Fibroblast of skin of scalp (primary cell): ENCODE data around the gene DAGLB. TPM values are rescaled to one million over a fixed set of nuclear protein-coding genes. Genes with fewer than 3 reads are reported as not detected.
"Not testable (repeated sequence)": the region's sequence is repeated elsewhere in the genome, so short reads cannot be mapped to it uniquely, and the experiment has no call there.

ENCODE experiments used
- DNase-seq: peaks from one replicate; pipeline ENCODE4 v3.0.0-alpha.2; 2013
- polyA plus RNA-seq, 2 experiments: library from polyadenylated mRNA; unstranded; fragments of 120-200 nt; gene quantifications; one replicate each; pipeline ENCODE4 v1.2.1, GENCODE V29; 2013; ENCODE audit not compliant: insufficient read length in 2 of 2

DAGLB gene, protein sequence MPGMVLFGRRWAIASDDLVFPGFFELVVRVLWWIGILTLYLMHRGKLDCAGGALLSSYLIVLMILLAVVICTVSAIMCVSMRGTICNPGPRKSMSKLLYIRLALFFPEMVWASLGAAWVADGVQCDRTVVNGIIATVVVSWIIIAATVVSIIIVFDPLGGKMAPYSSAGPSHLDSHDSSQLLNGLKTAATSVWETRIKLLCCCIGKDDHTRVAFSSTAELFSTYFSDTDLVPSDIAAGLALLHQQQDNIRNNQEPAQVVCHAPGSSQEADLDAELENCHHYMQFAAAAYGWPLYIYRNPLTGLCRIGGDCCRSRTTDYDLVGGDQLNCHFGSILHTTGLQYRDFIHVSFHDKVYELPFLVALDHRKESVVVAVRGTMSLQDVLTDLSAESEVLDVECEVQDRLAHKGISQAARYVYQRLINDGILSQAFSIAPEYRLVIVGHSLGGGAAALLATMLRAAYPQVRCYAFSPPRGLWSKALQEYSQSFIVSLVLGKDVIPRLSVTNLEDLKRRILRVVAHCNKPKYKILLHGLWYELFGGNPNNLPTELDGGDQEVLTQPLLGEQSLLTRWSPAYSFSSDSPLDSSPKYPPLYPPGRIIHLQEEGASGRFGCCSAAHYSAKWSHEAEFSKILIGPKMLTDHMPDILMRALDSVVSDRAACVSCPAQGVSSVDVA
- 12.5 TPM for polyA plus RNA-seq (2013, experiment 1 of 2; ENCODE audit: insufficient read length)
- 11.7 TPM for polyA plus RNA-seq (2013, experiment 2 of 2; ENCODE audit: insufficient read length)

GRCh38 chr7:6447581-6448199, at the start of gene DAGLB:
Gene DAGLB (minus strand): TSS chr7:6447954. CDS start chr7:6447842, 112 bp downstream.
- DNase-seq, result peak; percentile 91

GRCh38 chr7:6497637-6497905, 49.8 kb upstream of the DAGLB start:
- no peak for DNase-seq

DNA sequence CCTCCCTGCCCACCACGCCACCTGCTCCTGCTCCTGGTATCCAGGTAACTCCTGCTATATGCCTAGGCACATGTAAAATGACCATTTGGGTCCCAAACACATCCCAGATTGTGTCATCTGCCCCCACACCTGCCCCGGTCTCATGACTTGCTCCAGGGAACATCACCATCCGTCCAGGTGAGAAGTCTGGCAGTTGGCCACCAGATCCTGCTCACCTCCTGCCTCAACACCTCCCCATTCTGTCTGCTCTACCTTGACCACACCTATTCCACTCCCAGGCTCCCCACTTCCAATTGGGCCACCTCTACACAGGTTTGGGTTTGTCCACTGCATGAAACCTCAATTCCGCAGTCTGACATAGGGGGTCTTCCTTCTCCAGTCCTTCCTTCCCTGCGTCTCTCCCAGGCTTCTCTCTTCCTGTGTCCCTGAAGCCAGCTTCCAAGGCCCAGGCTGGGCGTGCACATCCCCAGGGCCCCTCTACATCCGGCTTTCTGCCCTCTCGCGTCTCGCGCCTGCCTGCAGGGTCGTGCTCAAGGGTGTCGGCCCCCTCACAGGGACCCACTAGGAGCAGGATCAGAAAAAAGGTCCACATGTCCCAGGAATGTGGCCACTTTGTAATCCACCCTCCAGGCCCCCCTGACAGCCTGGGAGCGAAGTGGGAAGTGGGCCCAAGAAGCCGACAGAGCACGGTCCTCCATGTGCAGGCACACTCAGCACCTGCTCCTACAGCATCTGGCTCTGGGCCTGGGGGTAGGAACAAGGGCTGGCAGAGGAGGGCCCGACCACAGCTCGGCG, 49.3 kb upstream of the DAGLB start:
- DNase-seq, result no peak

- no peak for DNase-seq
Observed at GRCh38 chr7:6495597-6496262, 48.0 kb upstream of the DAGLB start.

- DNase-seq, result no peak
Observed at GRCh38 chr7:6494365-6494764, 46.6 kb upstream of the DAGLB start.

DNA sequence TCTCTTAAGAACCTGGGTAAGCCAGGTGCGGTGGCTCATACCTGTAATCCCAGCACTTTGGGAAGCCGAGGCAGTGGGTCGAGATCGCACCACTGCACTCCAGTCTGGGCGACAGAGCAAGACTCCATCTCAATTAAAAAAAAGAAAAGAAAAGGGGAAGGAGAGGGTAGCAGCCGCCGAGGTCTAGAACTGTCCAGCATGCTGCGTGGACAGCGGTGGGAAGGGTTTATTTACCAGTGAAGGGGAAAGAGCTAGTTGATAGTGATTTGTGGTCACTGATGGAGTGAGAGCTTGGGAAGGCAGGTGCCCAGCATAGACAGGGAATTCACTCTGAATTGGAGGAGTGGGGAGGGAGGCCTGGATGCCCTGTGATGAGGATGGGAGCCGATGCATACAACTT, 43.4 kb upstream of the DAGLB start:
- DNase-seq, result no peak

- DNase-seq, result no peak
Observed at GRCh38 chr7:6489612-6490011, 41.9 kb upstream of the DAGLB start.

DNA sequence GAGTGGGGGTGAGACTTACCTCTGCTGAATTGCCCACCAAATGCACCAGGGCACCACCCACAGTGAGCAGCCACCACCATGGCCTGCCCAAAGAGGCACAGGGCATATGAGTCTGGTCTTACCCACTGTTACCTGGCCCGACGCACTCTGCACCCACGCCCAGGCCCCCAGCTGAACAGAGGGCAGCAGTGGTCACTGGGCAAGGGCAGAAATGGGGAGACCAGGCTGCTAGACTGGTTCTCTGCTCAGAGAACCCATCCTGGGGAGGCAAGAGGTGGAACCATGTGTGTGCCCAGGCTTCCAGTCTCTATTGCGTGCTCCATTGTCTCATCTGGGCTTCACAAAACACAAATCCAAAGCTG, 39.4 kb upstream of the DAGLB start:
- no peak for DNase-seq

DNA sequence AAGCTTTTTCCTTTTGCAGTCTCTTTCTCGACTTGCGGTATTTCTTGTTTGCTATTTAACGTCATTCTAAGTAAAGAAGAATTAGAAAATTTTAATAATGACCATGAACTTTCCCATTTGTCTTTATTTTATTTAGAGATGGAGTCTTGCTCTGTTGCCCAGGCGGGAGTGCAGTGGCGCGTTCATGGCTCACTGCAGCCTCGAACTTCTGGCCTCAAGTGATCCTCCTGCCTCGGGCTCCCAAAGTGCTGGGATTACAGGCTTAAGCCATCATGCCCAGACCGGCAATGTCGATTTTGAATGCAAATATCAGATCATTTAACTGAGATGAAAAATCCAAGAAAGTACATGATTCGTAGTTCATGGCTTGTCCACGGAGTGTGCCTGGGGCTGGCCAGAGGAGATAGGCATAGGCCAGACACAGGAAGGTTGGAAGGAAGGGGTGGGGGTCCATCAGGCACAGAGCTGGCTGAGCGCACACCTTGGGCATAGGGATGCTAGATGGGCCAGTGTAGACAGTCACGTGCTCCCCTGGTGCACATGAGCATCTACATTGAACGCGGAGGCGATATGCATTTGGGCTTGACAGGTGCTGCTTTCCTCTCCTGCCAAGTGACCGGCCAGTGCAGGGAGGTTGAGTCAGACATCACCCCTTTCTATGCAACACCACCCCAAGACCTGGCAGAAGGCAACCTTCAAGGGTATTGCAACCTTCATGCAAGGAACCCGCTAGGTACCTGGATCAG, 38.9 kb upstream of the DAGLB start:
- no peak for DNase-seq

DNA sequence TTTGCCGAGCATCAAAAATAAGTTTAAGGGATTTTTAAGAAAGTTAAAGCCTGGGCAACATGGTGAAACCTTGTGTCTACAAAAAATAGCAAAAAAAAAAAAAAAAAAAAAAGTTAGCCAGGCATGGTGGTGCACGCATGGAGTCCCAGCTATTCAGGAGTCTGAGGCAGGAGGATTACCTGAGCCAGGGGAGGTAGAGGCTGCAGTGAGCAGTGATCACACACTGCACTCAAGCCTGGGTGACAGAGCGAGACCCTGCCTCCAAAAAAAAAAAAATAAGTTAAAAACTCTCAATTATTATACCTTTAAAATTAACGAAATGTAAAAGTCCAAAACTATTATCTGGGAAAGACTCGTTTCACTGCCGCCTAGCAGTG, 35.0 kb upstream of the DAGLB start:
- DNase-seq, result no peak

DNA sequence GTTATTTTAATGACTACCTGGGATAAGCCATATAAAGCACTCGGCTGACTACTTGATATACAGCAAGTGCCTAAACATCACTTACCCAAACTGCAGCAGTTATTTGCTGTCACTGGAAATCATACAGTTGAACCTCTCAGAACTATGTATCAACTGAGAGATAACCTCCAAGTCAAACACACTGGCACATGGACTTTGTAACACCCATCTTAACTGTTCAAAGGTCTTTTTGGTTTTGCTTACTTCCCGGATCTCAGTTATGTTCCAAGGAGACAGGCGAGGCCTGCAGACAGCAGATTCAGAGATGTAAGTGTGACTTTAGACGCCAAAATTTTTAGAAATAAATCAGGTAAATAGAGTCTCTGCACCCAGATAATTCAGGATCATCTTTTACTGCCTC, 34.6 kb upstream of the DAGLB start:
- no peak for DNase-seq

GRCh38 chr7:6481445-6481844, 33.7 kb upstream of the DAGLB start:
- no peak for DNase-seq

DNA sequence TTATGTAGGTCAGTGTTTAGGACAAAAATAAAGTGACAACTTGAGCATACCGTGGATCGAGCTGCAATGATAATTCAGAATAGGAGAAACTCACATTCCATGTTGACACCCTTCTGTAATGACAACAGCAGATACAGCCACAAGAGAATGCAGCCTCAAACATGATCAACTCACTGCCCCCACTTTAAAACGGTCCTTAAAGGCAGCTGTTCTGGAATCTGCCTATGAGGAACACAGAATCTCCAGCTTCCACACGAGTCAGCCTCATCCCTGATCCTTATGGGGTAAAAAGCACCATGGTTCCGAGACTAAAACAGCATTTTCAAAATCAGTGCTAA, 32.5 kb upstream of the DAGLB start:
- no peak for DNase-seq

- DNase-seq, result no peak
Observed at GRCh38 chr7:6479067-6479466, 31.3 kb upstream of the DAGLB start.

GRCh38 chr7:6478186-6478585, 30.4 kb upstream of the DAGLB start:
- DNase-seq, result no peak

DNA sequence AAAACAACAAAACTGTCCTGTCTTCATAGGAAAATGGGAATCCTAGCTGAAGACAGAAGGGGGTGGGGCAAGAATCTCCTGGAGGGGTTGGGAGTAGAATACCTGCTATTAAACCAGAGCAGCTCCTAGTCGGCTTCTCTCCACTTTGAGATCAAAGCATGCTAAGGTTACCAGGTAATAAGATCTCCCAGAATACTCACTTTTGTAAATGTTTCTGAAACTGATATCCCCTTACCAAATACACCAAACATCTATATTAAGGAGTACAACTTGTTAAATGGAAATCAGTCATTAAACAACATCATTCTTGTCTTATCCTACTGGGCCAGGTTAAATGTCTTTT, 29.5 kb upstream of the DAGLB start:
- no peak for DNase-seq

GRCh38 chr7:6476596-6477317, 29.0 kb upstream of the DAGLB start:
- no peak for DNase-seq

GRCh38 chr7:6475433-6476186, 27.9 kb upstream of the DAGLB start:
- DNase-seq, result no peak

DNA sequence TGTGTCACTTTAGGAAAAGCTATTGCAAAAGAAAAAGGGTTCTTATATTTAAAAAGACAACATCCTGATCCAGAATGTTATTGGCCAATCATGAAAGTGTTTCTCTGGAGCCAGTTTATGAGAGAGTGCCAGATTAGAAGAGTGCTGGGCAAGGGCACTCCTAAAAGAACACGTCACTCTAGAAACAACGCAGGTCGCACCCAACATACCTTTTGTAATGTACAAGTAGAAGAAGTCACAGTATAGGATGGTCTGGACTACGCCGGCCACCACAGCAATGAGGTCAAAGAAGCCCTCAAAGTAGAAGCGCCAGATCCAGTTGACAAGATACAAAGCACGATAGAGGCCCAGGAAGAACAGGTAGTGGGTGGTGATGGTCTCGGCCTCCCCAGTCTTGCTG, 18.1 kb upstream of the DAGLB start:
- no peak for DNase-seq

DNA sequence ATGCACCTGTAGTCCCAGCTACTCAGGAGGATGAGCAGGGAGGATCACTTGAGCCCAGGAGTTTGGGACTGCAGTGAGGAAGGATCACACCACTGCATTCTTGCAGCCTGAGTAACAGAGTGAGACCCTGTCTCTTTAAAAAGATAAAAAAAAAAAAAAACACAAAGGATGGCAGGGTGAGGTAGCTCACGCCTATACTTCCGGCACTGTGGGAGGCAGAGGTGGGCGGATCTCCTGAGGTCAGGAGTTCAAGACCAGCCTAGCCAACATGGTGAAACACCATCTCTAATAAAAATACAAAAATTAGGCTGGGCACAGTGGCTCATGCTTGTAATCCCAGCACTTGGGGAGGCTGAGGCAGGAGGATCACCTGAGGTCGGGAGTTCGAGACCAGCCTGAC, 15.9 kb upstream of the DAGLB start:
- not testable (repeated sequence) for DNase-seq
